Tibial artery (tissue), 4 donors: ENCODE data around the gene ITSN1.
"Not testable (repeated sequence)": the region's sequence is repeated elsewhere in the genome, so short reads cannot be mapped to it uniquely, and the experiment has no call there.

Experiments used
- DNase-seq, 2 donors: peaks; one replicate each; pipeline ENCODE4 v3.0.0-alpha.2; 2019
- H3K27ac ChIP-seq, 2 donors: fragments of 200-600 bp; sonication (generic) in 1 of 2; 1 replicate in 1 of 2; 2 replicates in 1 of 2; pipeline ENCODE4 v1.5.1; 2018 to 2019; ENCODE audit warnings: mild to moderate bottlenecking in 1 of 2
- H3K27me3 ChIP-seq, 2 donors: fragments of 200-600 bp; sonication (generic) in 1 of 2; one replicate each; pipeline versions ENCODE4 v1.5.1 to v1.6.0; 2016 to 2019
- H3K36me3 ChIP-seq, 3 donors: fragments of 200-600 bp; sonication (generic) in 2 of 3; one replicate each; pipeline ENCODE4 v1.5.1; 2016 to 2019; ENCODE audit warnings: mild to moderate bottlenecking in 2 of 3
- H3K4me1 ChIP-seq, 4 donors: fragments of 200-600 bp; sonication (generic) in 2 of 4; 1 replicate in 3 of 4; 2 replicates in 1 of 4; pipeline ENCODE4 v1.5.1; 2016 to 2019
- H3K4me3 ChIP-seq, 2 donors: fragments of 200-600 bp; sonication (generic) in 1 of 2; 1 replicate in 1 of 2; 2 replicates in 1 of 2; pipeline ENCODE4 v1.5.1; 2018 to 2019; ENCODE audit warnings: mild to moderate bottlenecking in 2 of 2
- H3K9me3 ChIP-seq, 3 donors: fragments of 200-600 bp; sonication (generic) in 1 of 3; one replicate each; pipeline ENCODE4 v1.5.1; 2016 to 2019
- intact Hi-C: fragments of 100-400 bp; cut with DNase I; formaldehyde crosslinking; loops from one replicate; pipeline ENCODE4 v1.15.0; 2023; ENCODE audit warnings: low total_unique reads
- TF ChIP-seq, protein P1 (sequence below), 2 experiments: fragments of 200-600 bp in 1 of 2; fragments of 450-650 bp in 1 of 2; IDR thresholded peaks; one replicate each; pipeline ENCODE4 v1.5.1; 2017 to 2019; ENCODE audit warnings: antibody characterized with exemption in 2 of 2, mild to moderate bottlenecking in 1 of 2, moderate library complexity in 1 of 2

Gene ITSN1

DNA sequence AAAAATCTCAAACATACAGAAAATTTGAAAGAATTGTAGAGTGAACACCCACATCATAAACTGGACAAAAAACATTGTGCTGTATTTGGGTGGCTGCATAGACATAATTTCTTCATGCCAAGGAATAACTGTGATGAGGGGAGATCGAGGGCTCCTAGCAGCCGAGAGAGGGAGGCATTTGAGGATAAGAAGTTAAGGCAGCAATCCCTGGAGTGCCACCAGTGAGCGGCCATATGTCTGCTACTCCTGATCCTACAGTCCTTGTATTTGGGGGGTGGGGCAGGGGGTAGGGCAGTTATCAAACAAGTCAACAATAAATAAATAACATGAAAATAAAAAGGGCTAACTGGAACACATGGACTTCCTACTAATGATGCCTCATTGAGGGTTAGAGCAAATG is 218.8 kb downstream of the ITSN1 start:
- H3K9me3 ChIP-seq = no peaks in the 10 kb centered on the region
- DNase-seq = no peak
- peaks cover 0 to 17% (median 3%) of the 10 kb centered on the region in 4 donors for H3K4me1 ChIP-seq
- H3K27me3 ChIP-seq = no peaks in the 10 kb centered on the region
- H3K4me3 ChIP-seq = no peak overlapping the region
- no peak overlapping the region for H3K27ac ChIP-seq
- TF ChIP-seq, protein P1, sequence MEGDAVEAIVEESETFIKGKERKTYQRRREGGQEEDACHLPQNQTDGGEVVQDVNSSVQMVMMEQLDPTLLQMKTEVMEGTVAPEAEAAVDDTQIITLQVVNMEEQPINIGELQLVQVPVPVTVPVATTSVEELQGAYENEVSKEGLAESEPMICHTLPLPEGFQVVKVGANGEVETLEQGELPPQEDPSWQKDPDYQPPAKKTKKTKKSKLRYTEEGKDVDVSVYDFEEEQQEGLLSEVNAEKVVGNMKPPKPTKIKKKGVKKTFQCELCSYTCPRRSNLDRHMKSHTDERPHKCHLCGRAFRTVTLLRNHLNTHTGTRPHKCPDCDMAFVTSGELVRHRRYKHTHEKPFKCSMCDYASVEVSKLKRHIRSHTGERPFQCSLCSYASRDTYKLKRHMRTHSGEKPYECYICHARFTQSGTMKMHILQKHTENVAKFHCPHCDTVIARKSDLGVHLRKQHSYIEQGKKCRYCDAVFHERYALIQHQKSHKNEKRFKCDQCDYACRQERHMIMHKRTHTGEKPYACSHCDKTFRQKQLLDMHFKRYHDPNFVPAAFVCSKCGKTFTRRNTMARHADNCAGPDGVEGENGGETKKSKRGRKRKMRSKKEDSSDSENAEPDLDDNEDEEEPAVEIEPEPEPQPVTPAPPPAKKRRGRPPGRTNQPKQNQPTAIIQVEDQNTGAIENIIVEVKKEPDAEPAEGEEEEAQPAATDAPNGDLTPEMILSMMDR (IDR thresholded peaks at IDR 0.05) = no peak
- intact Hi-C loops = no loop called here
- H3K36me3 ChIP-seq = no peaks in the 10 kb centered on the region

DNA sequence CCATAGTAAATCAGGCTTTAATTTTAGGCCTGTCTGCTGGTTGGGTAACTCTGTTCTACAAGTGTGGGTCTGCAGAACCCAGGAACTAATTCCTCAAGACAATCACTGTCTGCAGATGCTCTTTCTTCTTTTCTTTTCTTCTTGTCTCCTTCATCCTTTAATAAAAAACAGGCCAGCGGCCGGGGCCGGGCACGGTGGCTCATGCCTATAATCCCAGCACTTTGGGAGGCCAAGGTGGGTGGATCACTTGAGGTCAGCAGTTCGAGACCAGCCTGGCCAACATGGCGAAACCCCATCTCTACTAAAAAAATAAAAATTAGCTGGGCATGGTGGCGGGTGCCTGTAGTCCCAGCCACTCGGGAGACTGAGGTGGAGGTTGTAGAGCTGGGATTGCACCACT is 220.9 kb downstream of the ITSN1 start:
- H3K27me3 ChIP-seq, intact Hi-C loops, H3K27ac ChIP-seq, H3K4me3 ChIP-seq, DNase-seq, H3K36me3 ChIP-seq, H3K9me3 ChIP-seq: not testable (repeated sequence)
- peaks cover 0 to 17% (median 3%) of the 10 kb centered on the region in 4 donors for H3K4me1 ChIP-seq

DNA sequence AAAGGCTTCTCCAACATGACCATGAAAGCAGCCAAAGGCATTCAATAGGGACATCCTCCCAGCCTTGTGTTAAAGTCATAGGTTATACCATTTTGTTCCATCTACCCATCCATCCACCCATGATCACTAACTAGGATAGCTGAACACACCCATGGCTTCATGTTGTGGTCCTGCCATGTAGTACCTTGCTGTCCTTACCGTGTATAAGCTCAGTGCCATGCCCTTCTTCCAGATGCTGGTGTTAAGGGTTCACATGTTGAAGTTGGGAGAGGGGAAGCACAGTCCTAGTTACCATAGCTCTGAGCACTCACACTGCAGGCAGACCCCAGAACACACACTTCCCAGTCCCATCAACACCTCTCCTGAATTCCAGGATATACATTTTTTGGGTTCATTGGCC is 221.8 kb downstream of the ITSN1 start:
- no peak for DNase-seq
- intact Hi-C loops = no loop called here

DNA sequence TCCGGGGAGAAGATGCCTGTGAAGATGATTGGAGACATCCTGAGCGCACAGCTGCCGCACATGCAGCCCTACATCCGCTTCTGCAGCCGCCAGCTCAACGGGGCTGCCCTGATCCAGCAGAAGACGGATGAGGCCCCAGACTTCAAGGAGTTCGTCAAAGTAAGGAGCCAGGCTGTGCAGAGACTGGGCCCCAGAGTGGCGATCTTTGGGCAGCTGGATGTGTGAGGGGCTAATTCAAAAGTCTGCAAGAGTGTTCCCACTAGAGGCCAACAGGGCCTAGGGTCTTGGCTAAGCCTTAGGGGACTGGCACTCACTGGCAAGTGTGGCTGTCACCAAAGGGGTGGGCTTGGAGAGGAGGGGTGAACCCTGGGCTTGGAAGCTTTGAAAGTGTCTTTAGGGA is 222.9 kb downstream of the ITSN1 start:
- no peak for DNase-seq
- intact Hi-C loops = no loop called here

More for the DNA sequence above, 221.8 kb downstream of the ITSN1 start:
- TF ChIP-seq, protein P1 (IDR thresholded peaks at IDR 0.05) = no peak
- Histone ChIP-seq H3K27me3 (no peaks in the 10 kb centered on the region), H3K36me3 (no peaks in the 10 kb centered on the region), H3K4me3 (no peak overlapping the region), H3K9me3 (no peaks in the 10 kb centered on the region), H3K27ac (no peak overlapping the region), H3K4me1 (peaks cover 0 to 7% (median under 1%) of the 10 kb centered on the region in 4 donors)

DNA sequence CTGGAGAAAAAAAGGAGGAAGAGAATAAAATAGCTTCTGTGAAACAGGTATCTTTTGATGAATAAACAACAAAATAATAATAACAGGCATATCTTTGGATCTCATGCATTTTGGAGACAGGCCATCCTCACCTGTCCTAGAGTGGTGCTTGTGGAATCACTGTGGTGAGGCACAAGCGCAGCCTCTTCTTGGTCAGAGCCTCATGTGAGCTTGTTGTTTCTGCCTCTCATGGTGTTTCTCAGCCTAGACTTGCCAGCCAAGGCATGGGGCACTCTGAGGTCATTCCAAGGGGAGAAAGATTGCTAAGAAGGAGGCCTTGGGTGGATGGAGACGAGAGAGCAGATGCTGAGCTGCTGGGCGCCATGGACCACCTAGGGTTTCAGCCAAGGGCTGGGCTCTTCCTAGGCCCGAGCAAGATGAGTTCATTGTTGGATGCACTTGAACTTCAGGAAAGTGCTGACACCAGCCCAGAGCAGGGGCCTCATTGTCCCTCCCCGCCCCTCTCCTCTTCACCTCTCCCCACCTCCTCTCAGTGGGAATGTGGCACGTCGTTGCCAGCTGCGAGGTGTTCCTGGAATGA is 223.8 kb downstream of the ITSN1 start:
- intact Hi-C loops = no loop called here
- no peak overlapping the region for H3K27ac ChIP-seq
- DNase-seq = no peak

More for the DNA sequence above, 222.9 kb downstream of the ITSN1 start:
- no peaks in the 10 kb centered on the region for H3K4me1 ChIP-seq
- H3K27me3 ChIP-seq = no peaks in the 10 kb centered on the region
- H3K27ac ChIP-seq = no peak overlapping the region
- H3K4me3 ChIP-seq = no peak overlapping the region
- no peaks in the 10 kb centered on the region for H3K36me3 ChIP-seq
- TF ChIP-seq, protein P1 (IDR thresholded peaks at IDR 0.05) = no peak
- H3K9me3 ChIP-seq = no peaks in the 10 kb centered on the region

DNA sequence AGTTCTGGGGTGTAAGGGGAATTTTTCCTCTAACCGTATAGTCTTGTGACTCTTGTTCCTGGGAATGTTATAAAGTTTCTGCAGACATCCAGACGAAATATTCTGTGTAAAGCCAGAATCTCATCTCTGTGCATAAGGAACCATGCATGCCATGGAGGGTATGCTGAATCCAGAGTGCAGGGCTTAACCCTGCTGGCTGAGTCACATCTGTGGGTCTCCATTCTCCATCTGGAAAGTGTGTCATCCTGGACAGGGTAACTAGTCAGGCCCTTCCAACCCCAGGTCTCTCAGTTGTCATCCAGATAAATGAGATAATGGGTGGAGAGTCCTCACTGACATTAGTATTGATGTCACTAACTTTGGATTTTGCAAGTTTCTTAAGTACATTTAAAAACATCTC is 224.5 kb downstream of the ITSN1 start:
- TF ChIP-seq, protein P1 (IDR thresholded peaks at IDR 0.05) = no peak

More for the DNA sequence above, 223.8 kb downstream of the ITSN1 start:
- Histone ChIP-seq H3K27me3 (no peaks in the 10 kb centered on the region), H3K4me1 (no peaks in the 10 kb centered on the region), H3K4me3 (no peak overlapping the region), H3K9me3 (no peaks in the 10 kb centered on the region), H3K36me3 (no peaks in the 10 kb centered on the region)
- TF ChIP-seq, protein P1 (IDR thresholded peaks at IDR 0.05) = no peak

DNA sequence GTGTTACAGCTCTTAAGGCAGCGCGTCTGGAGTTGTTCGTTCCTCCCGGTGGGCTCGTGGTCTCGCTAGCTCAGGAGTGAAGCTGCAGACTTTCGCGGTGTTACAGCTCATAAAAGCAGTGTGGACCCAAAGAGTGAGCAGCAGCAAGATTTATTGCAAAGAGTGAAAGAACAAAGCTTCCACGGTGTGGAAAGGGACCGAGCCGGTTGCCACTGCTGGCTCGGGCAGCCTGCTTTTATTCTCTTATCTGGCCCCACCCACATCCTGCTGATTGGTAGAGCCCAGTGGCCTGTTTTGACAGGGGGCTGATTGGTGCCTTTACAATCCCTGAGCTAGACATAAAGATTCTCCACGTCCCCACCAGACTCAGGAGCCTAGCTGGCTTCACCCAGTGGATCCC is 225.6 kb downstream of the ITSN1 start:
- H3K27me3 ChIP-seq, intact Hi-C loops, H3K4me3 ChIP-seq, H3K4me1 ChIP-seq, H3K27ac ChIP-seq, H3K36me3 ChIP-seq, H3K9me3 ChIP-seq, DNase-seq: not testable (repeated sequence)

More for the DNA sequence above, 224.5 kb downstream of the ITSN1 start:
- H3K4me1 ChIP-seq = no peaks in the 10 kb centered on the region
- H3K36me3 ChIP-seq = no peaks in the 10 kb centered on the region
- H3K27me3 ChIP-seq = no peaks in the 10 kb centered on the region
- DNase-seq = no peak
- H3K9me3 ChIP-seq = no peaks in the 10 kb centered on the region
- H3K27ac ChIP-seq = no peak overlapping the region
- intact Hi-C loops = no loop called here
- no peak overlapping the region for H3K4me3 ChIP-seq
